HEK293 (cell line): Measurements from ENCODE around the gene WDFY3.

Experiments used
- ZBTB21 ChIP-seq: fragments of 450-650 bp; formaldehyde crosslinking; IDR thresholded peaks from 2 replicates; pipeline ENCODE4 v1.5.1; 2017; ENCODE audit warnings: missing biosample characterization, missing genetic modification characterization
- ZFP3 ChIP-seq: fragments of 450-650 bp; formaldehyde crosslinking; IDR thresholded peaks from 2 replicates; pipeline ENCODE4 v1.5.1; 2016; ENCODE audit warnings: low read depth, missing biosample characterization, missing genetic modification characterization
- ZFP37 ChIP-seq: fragments of 450-650 bp; formaldehyde crosslinking; IDR thresholded peaks from 2 replicates; pipeline ENCODE4 v1.5.1; 2016; ENCODE audit warnings: missing biosample characterization, missing genetic modification characterization
- ZNF114 ChIP-seq: fragments of 450-650 bp; formaldehyde crosslinking; IDR thresholded peaks from 2 replicates; pipeline ENCODE4 v1.5.0; 2017; ENCODE audit warnings: missing biosample characterization, missing genetic modification characterization
- ZNF202 ChIP-seq: fragments of 450-650 bp; formaldehyde crosslinking; IDR thresholded peaks from 2 replicates; pipeline ENCODE4 v1.5.1; 2016; ENCODE audit warnings: missing biosample characterization, missing genetic modification characterization, borderline replicate concordance
- TF ChIP-seq, protein P1 (sequence below): sonication (generic); formaldehyde crosslinking; IDR thresholded peaks from 2 replicates; pipeline ENCODE4 v1.8.1; 2022; ENCODE audit warnings: mild to moderate bottlenecking, moderate library complexity, missing genetic modification reagents
- TF ChIP-seq, protein P2 (sequence below): fragments of 450-650 bp; formaldehyde crosslinking; IDR thresholded peaks from 2 replicates; pipeline ENCODE4 v1.5.1; 2016; ENCODE audit warnings: missing biosample characterization, missing genetic modification characterization
- TF ChIP-seq, protein P3 (sequence below): fragments of 450-650 bp; formaldehyde crosslinking; IDR thresholded peaks from 2 replicates; pipeline ENCODE4 v1.5.1; 2017; ENCODE audit warnings: missing biosample characterization, missing genetic modification characterization

DNA sequence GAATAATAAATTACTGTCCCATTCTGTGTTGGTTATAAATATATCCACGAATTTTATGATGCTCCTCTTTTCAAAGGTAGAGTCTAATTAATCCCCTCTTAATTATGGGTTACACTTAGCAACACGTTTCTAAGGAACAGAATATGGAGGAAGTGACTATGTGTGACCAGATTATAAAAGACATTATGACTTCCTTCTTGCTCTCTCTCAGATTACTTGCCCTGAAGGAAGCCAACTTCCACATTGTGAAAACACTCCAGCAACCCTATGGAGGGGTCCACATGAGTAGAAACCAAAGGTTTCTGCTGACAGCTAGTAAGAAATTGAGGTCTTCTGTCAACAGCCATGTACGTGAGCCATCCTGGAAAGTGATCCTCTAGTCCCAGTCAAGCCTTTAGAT lies 59.3 kb downstream of the WDFY3 start:
- TF ChIP-seq ZFP3 (tag by site-specific recombination) (no peak), ZNF114 (tag by site-specific recombination) (no peak), ZFP37 (tag by site-specific recombination) (no peak), ZNF202 (no peak), ZBTB21 (tag by site-specific recombination) (no peak)
- TF ChIP-seq, protein P1, sequence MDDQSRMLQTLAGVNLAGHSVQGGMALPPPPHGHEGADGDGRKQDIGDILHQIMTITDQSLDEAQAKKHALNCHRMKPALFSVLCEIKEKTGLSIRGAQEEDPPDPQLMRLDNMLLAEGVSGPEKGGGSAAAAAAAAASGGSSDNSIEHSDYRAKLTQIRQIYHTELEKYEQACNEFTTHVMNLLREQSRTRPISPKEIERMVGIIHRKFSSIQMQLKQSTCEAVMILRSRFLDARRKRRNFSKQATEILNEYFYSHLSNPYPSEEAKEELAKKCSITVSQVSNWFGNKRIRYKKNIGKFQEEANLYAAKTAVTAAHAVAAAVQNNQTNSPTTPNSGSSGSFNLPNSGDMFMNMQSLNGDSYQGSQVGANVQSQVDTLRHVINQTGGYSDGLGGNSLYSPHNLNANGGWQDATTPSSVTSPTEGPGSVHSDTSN (CRISPR knock-in tag) = no peak
- TF ChIP-seq, protein P2, sequence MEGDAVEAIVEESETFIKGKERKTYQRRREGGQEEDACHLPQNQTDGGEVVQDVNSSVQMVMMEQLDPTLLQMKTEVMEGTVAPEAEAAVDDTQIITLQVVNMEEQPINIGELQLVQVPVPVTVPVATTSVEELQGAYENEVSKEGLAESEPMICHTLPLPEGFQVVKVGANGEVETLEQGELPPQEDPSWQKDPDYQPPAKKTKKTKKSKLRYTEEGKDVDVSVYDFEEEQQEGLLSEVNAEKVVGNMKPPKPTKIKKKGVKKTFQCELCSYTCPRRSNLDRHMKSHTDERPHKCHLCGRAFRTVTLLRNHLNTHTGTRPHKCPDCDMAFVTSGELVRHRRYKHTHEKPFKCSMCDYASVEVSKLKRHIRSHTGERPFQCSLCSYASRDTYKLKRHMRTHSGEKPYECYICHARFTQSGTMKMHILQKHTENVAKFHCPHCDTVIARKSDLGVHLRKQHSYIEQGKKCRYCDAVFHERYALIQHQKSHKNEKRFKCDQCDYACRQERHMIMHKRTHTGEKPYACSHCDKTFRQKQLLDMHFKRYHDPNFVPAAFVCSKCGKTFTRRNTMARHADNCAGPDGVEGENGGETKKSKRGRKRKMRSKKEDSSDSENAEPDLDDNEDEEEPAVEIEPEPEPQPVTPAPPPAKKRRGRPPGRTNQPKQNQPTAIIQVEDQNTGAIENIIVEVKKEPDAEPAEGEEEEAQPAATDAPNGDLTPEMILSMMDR (tag by site-specific recombination) = no peak
- TF ChIP-seq, protein P3, sequence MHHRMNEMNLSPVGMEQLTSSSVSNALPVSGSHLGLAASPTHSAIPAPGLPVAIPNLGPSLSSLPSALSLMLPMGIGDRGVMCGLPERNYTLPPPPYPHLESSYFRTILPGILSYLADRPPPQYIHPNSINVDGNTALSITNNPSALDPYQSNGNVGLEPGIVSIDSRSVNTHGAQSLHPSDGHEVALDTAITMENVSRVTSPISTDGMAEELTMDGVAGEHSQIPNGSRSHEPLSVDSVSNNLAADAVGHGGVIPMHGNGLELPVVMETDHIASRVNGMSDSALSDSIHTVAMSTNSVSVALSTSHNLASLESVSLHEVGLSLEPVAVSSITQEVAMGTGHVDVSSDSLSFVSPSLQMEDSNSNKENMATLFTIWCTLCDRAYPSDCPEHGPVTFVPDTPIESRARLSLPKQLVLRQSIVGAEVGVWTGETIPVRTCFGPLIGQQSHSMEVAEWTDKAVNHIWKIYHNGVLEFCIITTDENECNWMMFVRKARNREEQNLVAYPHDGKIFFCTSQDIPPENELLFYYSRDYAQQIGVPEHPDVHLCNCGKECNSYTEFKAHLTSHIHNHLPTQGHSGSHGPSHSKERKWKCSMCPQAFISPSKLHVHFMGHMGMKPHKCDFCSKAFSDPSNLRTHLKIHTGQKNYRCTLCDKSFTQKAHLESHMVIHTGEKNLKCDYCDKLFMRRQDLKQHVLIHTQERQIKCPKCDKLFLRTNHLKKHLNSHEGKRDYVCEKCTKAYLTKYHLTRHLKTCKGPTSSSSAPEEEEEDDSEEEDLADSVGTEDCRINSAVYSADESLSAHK (tag by site-specific recombination) = no peak
